Embryonic facial prominence (tissue), 1 donor: Measurements from ENCODE around the gene CXCL6.

Experiments
- DNase-seq: peaks from one replicate; pipeline ENCODE4 v3.0.0-alpha.2; 2016; ENCODE audit errors: extremely low spot score

The CXCL6 gene

GRCh38 chr4:73868206-73869129, 32.0 kb downstream of the CXCL6 start:
- no peak for DNase-seq

- DNase-seq: no peak
These were observed 32.9 kb downstream of the CXCL6 start, which contains the start of gene CXCL1 for GRCh38 chr4:73869130-73870055. Gene CXCL1, plus strand, starts transcription at chr4:73869393. Its CDS starts 78 bp downstream, at chr4:73869471.

- no peak for DNase-seq
These were observed 33.8 kb downstream of the CXCL6 start for GRCh38 chr4:73870260-73870659.

GRCh38 chr4:73870768-73871167, 34.3 kb downstream of the CXCL6 start:
- DNase-seq: no peak

GRCh38 chr4:73871511-73872310, 35.2 kb downstream of the CXCL6 start:
- DNase-seq: no peak

GRCh38 chr4:73872316-73873108, 36.0 kb downstream of the CXCL6 start:
- no peak for DNase-seq

- no peak for DNase-seq
These were observed 37.9 kb downstream of the CXCL6 start for GRCh38 chr4:73874386-73874785.

GRCh38 chr4:73875401-73875800, 38.9 kb downstream of the CXCL6 start:
- DNase-seq: no peak

GRCh38 chr4:73883306-73883705, 46.8 kb downstream of the CXCL6 start:
- DNase-seq: no peak

- no peak for DNase-seq
These were observed 49.2 kb downstream of the CXCL6 start for GRCh38 chr4:73885574-73886267.
